Psoas muscle (tissue), 8 donors: ENCODE measurements around the gene CHD6. TPM values are rescaled to one million over a fixed set of nuclear protein-coding genes. Genes with fewer than 3 reads are reported as not detected.
A peak's percentile ranks its signal among the peaks of the same experiment; 100 is the strongest.

Experiments used
- ATAC-seq, 4 donors: fragments of 200-7000 bp; cut with Tn5 transposase; one replicate each; pipeline ENCODE4 v1.9.1; 2020; ENCODE audit warnings: moderate library complexity in 3 of 4, mild to moderate bottlenecking in 2 of 4
- DNase-seq, 2 donors: peaks; one replicate each; pipeline ENCODE4 v3.0.0-alpha.2; 2020
- H3K27ac ChIP-seq: fragments of 200-600 bp; one replicate; pipeline ENCODE4 v1.8.0; 2022
- H3K27me3 ChIP-seq, 3 donors: fragments of 200-600 bp in 1 of 3; one replicate each; pipeline versions ENCODE4 v1.6.1 to v1.8.0; 2013 to 2022; ENCODE audit warnings: low read length in 2 of 3, mild to moderate bottlenecking in 2 of 3, moderate library complexity in 1 of 3; ENCODE audit not compliant: insufficient read depth in 3 of 3
- H3K36me3 ChIP-seq, 2 donors: fragments of 200-600 bp in 1 of 2; one replicate each; pipeline versions ENCODE4 v1.6.1 to v1.8.0; 2013 to 2022; ENCODE audit warnings: low read depth in 1 of 2, mild to moderate bottlenecking in 1 of 2, moderate library complexity in 1 of 2; ENCODE audit not compliant: insufficient read depth in 1 of 2
- H3K4me1 ChIP-seq: fragments of 200-600 bp; one replicate; pipeline ENCODE4 v1.8.0; 2022
- H3K4me3 ChIP-seq: fragments of 200-600 bp; one replicate; pipeline ENCODE4 v1.8.0; 2022; ENCODE audit warnings: mild to moderate bottlenecking
- H3K9me3 ChIP-seq: fragments of 200-600 bp; one replicate; pipeline ENCODE4 v1.8.0; 2022
- WGBS, 3 donors: extraction: QIAGEN DNeasy Blood & Tissue Kit; methylation state at CpG; one replicate each; pipeline versions ENCODE4 v1.1.6 to v1.1.7; 2013; 5-methylcytosine and 5-hydroxymethylcytosine counted together
- intact Hi-C, 2 donors: fragments of 100-400 bp; cut with DNase I; formaldehyde crosslinking; loops; one replicate each; pipeline versions ENCODE4 v1.11.0 to v1.14.2; 2022
- polyA plus RNA-seq, 3 donors: library from polyadenylated mRNA; stranded (reverse); fragments of 200-250 nt; gene quantifications; one replicate each; pipeline ENCODE4 v1.2.3, GENCODE V29; 2013
- total RNA-seq, 4 donors: library from RNA; stranded (reverse); fragmentation: NEBNext Ultra II Directional in 2 of 4; extraction: Animal tissue kit (Norgen Biotek cat#: 25700) in 2 of 4; gene quantifications; one replicate each; pipeline versions ENCODE4 v1.2.1 to v1.2.4, GENCODE V29; 2021 to 2023
- TF ChIP-seq, protein P1 (sequence below): fragments of 200-600 bp; IDR thresholded peaks from one replicate; pipeline ENCODE4 v1.8.0; 2022; ENCODE audit warnings: antibody characterized with exemption
- donor health status: healthy with polysubstance abuse.
- donor health status: DM: no; HTN: no; CAD: no; lungs with moderate emphysema.
- donor health status: Bipolar disorder and iron deficiency.
- donor health status: healthy.
- donor health status: DM: yes; HTN: yes; CAD: no.
- donor health status: DM: no; HTN: no; CAD: no.
- donor health status: DM: no; HTN: no; CAD: no.
- donor health status: DM: yes; HTN: yes; CAD: no.

Gene CHD6
- total and polyA plus RNA-seq, 7 donors = 1.7 to 30.4 (median 17.2) TPM

DNA sequence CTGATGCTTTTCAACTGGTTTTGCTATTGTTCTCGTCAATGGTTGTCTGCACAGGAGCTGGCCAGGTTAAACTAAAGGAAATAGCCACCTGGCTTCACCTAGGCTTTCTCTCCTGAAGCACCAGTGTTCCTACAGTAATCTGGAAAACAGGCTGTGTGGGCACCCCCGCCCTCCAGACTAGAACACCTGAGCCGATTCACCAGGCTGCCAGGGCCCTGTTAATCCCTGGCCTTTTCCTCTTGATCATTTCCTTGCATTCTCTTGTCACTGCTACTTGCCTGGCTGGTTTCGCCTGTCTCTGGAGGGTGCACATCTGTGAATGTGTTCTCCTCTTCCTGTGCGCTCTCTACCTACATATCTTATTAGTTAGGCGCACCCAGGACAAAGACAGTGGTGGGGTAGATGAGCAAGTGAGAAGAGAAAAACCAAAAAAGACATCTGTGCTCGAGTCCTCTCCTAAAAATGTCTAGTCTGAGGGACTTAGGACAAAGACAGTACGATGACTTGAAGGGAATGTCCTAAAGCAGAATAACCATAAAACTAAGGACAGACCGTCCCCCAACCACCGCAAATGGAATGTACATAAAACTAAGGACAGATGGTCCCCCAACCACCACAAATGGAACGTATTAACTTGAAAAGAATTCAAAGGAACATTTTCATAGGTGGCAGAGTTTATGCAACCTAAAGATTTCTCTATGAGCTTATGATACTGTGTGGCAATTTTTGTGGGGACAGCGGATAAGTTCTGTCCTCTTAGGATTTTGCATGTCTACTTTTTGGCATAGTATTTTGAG is 205.7 kb downstream of the CHD6 start:
- no peak for DNase-seq
- H3K4me3 ChIP-seq = no peak overlapping the region
- TF ChIP-seq, protein P1, sequence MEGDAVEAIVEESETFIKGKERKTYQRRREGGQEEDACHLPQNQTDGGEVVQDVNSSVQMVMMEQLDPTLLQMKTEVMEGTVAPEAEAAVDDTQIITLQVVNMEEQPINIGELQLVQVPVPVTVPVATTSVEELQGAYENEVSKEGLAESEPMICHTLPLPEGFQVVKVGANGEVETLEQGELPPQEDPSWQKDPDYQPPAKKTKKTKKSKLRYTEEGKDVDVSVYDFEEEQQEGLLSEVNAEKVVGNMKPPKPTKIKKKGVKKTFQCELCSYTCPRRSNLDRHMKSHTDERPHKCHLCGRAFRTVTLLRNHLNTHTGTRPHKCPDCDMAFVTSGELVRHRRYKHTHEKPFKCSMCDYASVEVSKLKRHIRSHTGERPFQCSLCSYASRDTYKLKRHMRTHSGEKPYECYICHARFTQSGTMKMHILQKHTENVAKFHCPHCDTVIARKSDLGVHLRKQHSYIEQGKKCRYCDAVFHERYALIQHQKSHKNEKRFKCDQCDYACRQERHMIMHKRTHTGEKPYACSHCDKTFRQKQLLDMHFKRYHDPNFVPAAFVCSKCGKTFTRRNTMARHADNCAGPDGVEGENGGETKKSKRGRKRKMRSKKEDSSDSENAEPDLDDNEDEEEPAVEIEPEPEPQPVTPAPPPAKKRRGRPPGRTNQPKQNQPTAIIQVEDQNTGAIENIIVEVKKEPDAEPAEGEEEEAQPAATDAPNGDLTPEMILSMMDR = no peak
- H3K9me3 ChIP-seq = no peaks in the 10 kb centered on the region
- intact Hi-C loops = loop anchor here in 1 of 2 donors (5.0 kb wide), 2 partner anchors 60 to 180 kb away; no protein-coding TSS in a partner anchor
- ATAC-seq = no peak
- WGBS, 3 donors = 88 to 92% (median 91%) methylated on average over 12 of the region's 12 CpGs
- no peaks in the 10 kb centered on the region for H3K27me3 ChIP-seq
- peaks cover 44% of the 10 kb centered on the region for H3K4me1 ChIP-seq
- peak overlapping the region; percentile 81 for H3K27ac ChIP-seq
- peaks cover 7 to 50% of the 10 kb centered on the region in 2 donors for H3K36me3 ChIP-seq

DNA sequence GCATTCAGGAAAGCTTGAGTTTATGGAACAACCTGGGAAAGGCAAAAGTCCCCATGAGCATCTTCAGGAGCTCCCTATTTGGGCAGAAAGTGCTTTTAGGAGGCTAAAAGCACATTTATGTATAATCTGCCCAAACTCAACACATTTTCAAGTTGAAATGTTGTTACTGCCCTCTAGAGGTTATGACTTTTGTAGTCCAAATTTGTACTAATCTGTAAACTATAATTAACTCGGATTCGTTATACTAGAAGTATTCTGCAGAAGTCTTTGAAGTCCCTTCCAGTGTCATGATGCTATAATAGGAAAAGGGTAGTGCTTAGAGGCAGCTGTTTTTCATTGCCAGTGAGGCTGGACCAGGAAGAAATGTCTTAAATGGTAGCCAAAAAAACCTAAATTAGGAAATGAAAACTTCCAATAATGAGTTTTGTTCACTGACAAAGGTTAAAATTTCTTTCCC is 206.8 kb downstream of the CHD6 start:
- H3K27ac ChIP-seq = peak overlapping the region; percentile 81
- TF ChIP-seq, protein P1 = peak; percentile 53
- H3K27me3 ChIP-seq = no peaks in the 10 kb centered on the region
- intact Hi-C loops = loop anchor here in 1 of 2 donors (2.0 to 5.0 kb wide), 3 partner anchors 61 to 179 kb away; partner anchors contain the start of gene LPIN3
- no peak overlapping the region for H3K4me3 ChIP-seq
- H3K36me3 ChIP-seq = peaks cover 7 to 45% of the 10 kb centered on the region in 2 donors
- ATAC-seq (peak; percentile 80 to 90 (median 80)), DNase-seq (no peak)
- H3K4me1 ChIP-seq = peaks cover 53% of the 10 kb centered on the region
- H3K9me3 ChIP-seq = no peaks in the 10 kb centered on the region
- 3 to 6% (median 5%) methylated on average over 2 of the region's 2 CpGs for WGBS, 3 donors

DNA sequence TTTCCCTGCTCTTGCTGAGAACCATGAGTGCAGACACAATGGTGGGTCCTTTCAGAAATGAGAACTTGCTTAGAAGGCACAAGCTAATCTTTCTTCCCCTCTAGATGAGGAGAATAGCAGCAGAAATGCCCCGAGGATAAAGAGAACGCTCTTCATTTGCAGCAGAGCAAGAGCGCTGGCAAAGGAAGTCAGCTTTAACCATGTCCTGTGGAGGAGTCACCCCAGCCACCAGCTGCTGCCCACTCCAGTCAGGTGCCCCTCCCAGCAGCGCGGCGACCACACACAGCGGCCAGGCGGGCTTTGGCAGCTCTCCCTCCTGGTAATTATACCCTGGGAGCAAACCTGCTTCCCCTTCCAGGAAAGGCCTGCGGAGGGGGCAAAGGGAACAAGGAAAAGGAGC is 209.2 kb downstream of the CHD6 start:
- DNase-seq (peak; percentile 41 to 82), ATAC-seq (peak; percentile 52 to 73 (median 58))
- no peaks in the 10 kb centered on the region for H3K27me3 ChIP-seq
- WGBS, 3 donors = 10 to 19% (median 13%) methylated on average over 9 of the region's 9 CpGs
- H3K27ac ChIP-seq = peak overlapping the region; percentile 68
- H3K4me1 ChIP-seq = peaks cover 62% of the 10 kb centered on the region
- H3K36me3 ChIP-seq = peaks cover 0 to 34% of the 10 kb centered on the region in 2 donors
- TF ChIP-seq, protein P1 = no peak
- intact Hi-C loops = loop anchor here in 1 of 2 donors (5.0 kb wide), 1 partner anchor 237 kb away; no protein-coding TSS in a partner anchor
- H3K4me3 ChIP-seq = no peak overlapping the region
- H3K9me3 ChIP-seq = no peaks in the 10 kb centered on the region

DNA sequence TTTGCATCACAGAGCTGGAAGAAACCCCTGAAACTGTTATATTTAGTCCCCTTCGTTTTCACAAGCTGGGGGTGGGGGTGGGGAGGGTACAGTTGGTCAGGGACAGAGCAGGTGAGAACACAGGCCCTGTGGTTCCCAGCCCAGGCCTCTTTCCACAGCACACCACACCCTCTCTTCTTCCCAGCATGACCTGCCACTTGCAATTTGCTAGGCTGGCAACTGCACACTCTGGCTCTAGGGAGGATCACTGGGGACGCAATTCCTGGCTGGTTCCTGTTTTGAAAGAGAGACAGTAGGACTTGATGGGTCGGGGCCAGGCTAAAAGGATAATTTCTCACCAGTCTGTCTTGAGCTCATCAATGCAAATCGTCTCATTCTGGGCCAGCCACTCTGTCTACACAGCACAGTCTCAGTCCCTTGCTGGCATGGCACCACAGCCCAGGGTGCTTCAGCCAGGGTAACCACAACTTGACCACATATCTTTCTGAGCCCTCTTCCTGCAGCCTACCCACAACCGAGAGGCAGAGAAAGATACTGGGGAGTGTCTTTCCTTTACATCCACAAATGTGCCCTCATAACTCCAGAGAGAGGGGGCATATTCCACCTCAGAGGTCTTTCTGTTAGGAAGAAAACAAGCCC is 209.9 kb downstream of the CHD6 start:
- H3K27me3 ChIP-seq = no peaks in the 10 kb centered on the region
- peaks cover 0 to 34% of the 10 kb centered on the region in 2 donors for H3K36me3 ChIP-seq
- intact Hi-C loops = loop anchor here in 1 of 2 donors (5.0 kb wide), 1 partner anchor 236 kb away; no protein-coding TSS in a partner anchor
- peak overlapping the region; percentile 68 for H3K27ac ChIP-seq
- H3K9me3 ChIP-seq = no peaks in the 10 kb centered on the region
- H3K4me3 ChIP-seq = no peak overlapping the region
- DNase-seq (no peak), ATAC-seq (peak; percentile 15 to 66 (median 44))
- WGBS, 3 donors = 32 to 53% (median 39%) methylated on average over 5 of the region's 5 CpGs
- H3K4me1 ChIP-seq = peaks cover 58% of the 10 kb centered on the region
- TF ChIP-seq, protein P1 = no peak
